ENCODE data around the gene PSMC3. TPM values are rescaled to one million over a fixed set of nuclear protein-coding genes. Genes with fewer than 3 reads are reported as not detected.

Gene PSMC3
- total RNA-seq, 4 donors from 2014 or later, result 81.0 to 164 (median 118) TPM

DNA sequence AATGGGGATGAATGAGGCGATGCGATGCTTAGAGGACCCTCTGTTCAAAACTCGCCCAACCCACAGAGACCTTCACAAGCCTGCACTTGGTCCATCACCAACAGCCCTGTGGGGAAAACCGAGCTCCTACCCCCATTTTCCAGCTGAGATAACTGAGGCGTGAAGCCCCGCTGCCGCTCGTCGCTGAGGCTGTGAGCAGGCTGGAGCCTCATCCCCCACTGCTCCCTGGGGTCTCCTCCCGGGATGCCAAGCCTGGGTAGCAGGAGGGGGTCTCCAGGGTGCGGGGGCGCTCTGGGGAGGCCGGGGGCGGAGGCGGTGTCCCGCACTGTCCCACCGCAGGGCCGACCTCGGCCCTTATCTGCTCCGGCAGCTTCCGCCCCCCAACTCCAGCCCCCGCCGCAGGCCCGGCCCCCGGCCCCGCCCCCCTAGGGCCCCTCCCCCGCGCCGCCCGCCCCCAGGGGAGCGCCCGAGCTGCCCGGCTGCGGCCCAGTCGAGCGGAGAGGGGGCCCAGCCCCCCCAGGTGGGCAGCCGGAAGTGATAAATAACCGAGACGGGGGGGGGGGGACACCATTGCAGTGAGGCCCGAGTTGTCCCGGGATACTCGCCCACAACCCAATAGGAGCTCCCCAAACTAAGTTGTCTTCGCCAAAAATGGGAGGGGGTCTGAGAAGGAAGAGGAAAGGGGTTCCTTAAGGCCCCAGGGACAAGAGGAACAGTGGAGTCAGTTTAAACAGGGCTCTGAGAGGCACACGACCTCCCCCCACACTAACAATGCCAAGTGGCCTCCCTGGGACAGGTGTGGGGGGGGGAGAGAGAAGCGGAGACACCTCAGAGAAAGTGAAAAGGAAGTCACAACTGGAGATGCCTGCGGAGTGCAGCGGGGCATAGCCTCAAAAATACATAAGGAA, 26.1 kb downstream of the PSMC3 start:
- intact Hi-C loops (cut with DNase I; ENCODE audit: low total_unique reads), result no loop called here
- TF ChIP-seq, protein P1, sequence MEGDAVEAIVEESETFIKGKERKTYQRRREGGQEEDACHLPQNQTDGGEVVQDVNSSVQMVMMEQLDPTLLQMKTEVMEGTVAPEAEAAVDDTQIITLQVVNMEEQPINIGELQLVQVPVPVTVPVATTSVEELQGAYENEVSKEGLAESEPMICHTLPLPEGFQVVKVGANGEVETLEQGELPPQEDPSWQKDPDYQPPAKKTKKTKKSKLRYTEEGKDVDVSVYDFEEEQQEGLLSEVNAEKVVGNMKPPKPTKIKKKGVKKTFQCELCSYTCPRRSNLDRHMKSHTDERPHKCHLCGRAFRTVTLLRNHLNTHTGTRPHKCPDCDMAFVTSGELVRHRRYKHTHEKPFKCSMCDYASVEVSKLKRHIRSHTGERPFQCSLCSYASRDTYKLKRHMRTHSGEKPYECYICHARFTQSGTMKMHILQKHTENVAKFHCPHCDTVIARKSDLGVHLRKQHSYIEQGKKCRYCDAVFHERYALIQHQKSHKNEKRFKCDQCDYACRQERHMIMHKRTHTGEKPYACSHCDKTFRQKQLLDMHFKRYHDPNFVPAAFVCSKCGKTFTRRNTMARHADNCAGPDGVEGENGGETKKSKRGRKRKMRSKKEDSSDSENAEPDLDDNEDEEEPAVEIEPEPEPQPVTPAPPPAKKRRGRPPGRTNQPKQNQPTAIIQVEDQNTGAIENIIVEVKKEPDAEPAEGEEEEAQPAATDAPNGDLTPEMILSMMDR (IDR thresholded peaks at IDR 0.05), result no peak
- TF ChIP-seq POLR2A (IDR thresholded peaks at IDR 0.05), result no peak
- 8 to 11% methylated on average over 16 to 27 of the region's 47 CpGs for WGBS, 2 donors
- no peak for DNase-seq (ENCODE audit: low spot score in 2 of 2)
- no peak overlapping the region for H3K4me3 ChIP-seq (ENCODE audit: low read depth, poor library complexity, severe bottlenecking)

DNA sequence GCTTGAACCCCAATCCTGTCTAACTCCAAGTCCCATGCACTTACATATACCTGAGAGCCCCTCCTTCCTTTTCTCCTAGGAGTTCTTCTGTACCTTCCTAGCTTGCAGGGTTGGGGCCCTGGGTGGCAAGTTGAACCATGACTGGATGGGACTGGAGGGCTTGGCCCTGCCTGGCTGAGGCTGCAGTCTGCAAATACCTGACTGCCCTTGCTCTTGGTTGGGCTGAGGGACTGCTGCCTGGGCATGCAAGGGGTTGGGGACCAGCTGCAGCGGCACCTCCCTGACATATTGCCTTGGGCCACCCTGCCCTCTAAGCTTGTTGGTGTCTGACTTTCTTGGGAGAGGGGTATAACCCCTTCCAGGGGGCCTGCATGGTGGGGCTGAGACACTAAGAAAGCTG, 27.7 kb downstream of the PSMC3 start:
- TF ChIP-seq POLR2A (IDR thresholded peaks at IDR 0.05), result no peak
- TF ChIP-seq, protein P1 (IDR thresholded peaks at IDR 0.05), result no peak
- DNase-seq (ENCODE audit: low spot score in 2 of 2), result no peak
- no peak overlapping the region for H3K4me3 ChIP-seq (ENCODE audit: low read depth, poor library complexity, severe bottlenecking)
- intact Hi-C loops (cut with DNase I; ENCODE audit: low total_unique reads), result no loop called here
- WGBS, 2 donors, result 50 to 100% methylated on average over 1 of the region's 1 CpG

DNA sequence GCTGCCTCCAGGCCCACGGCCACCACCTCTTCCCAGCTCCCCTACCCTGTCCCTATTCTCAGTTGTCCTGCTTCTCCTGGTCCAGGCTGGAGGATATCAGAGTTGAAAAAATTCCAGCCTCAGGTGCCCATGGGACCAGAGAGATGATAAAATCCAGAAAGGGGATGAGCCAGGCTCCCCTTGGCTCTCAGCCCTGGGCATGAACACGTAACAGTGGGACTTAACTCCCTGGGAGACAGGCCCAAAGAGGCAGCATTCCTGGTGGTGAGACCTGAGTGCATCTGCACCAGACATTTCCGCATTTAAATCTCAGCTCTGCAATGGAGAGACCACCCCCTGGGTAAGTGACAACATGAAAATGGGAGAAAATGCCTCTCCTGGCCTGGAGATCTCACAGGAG, 28.2 kb downstream of the PSMC3 start:
- DNase-seq (ENCODE audit: low spot score in 2 of 2), result no peak
- intact Hi-C loops (cut with DNase I; ENCODE audit: low total_unique reads), result no loop called here
- TF ChIP-seq, protein P1 (IDR thresholded peaks at IDR 0.05), result no peak
- WGBS, 2 donors, result 48 to 67% methylated on average over 3 of the region's 3 CpGs
- no peak overlapping the region for H3K4me3 ChIP-seq (ENCODE audit: low read depth, poor library complexity, severe bottlenecking)

DNA sequence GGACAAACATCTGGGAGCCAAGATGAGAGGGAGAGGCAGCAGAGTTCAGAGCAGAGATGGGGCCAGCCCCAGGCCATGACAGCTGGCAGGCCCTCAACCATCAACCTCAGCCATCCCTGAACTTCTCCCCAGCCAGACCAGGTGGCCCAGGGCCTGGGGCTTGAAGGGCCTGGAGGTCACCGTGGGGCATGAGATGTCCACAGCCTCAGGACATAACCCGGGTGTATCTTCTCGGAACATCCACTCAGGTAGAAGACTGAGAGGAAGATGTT, 30.3 kb downstream of the PSMC3 start:
- WGBS, 2 donors, result 80 to 86% methylated on average over 3 of the region's 3 CpGs
- no peak for DNase-seq (ENCODE audit: low spot score in 2 of 2)
- no peak for TF ChIP-seq POLR2A (IDR thresholded peaks at IDR 0.05)
- TF ChIP-seq, protein P1 (IDR thresholded peaks at IDR 0.05), result no peak
- no peak overlapping the region for H3K4me3 ChIP-seq (ENCODE audit: low read depth, poor library complexity, severe bottlenecking)
- intact Hi-C loops (cut with DNase I; ENCODE audit: low total_unique reads), result no loop called here

DNA sequence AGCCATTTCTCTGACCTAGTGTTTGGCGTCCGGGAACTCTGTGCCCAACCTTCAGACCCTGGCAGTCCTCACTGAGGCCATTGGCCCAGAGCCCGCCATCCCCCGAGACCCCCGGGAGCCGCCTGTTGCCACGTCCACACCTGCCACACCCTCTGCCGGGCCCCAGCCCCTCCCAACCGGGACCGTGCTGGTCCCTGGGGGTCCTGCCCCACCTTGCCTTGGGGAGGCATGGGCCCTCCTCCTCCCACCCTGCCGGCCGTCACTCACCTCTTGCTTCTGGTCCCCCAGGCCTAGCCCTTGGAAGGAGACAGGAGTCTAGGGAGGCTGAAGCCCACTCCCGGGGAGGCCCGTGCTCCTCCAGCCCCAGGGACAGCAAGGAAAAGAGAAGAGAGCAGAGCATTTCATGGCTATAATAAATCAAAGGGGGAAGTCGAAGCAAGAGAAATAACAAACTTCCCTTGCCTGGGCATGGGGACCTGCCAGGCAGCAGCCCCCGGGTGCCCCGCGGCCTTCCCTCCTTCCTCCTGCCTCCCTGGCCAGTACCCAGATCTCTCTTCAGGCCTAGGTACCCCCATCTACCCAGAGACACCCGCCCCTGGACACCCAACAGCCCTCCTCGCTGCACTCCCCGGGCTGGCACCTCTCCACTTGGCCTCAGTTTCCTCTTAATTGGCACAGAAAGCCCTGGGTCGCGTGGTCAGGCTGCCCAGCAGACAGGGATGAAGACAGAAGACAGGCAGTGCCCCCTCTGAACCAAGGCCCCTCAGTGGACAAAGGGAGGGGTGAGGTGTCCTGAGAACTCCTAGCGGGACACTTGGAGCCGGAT, 30.8 kb downstream of the PSMC3 start:
- H3K4me3 ChIP-seq (ENCODE audit: low read depth, poor library complexity, severe bottlenecking), result no peak overlapping the region
- intact Hi-C loops (cut with DNase I; ENCODE audit: low total_unique reads), result no loop called here
- 74 to 75% methylated on average over 23 to 25 of the region's 25 CpGs for WGBS, 2 donors
- TF ChIP-seq POLR2A (IDR thresholded peaks at IDR 0.05), result no peak
- TF ChIP-seq, protein P1 (IDR thresholded peaks at IDR 0.05), result no peak
- DNase-seq (ENCODE audit: low spot score in 2 of 2), result no peak
